ENCODE measurements around the gene NKD2.

DNA sequence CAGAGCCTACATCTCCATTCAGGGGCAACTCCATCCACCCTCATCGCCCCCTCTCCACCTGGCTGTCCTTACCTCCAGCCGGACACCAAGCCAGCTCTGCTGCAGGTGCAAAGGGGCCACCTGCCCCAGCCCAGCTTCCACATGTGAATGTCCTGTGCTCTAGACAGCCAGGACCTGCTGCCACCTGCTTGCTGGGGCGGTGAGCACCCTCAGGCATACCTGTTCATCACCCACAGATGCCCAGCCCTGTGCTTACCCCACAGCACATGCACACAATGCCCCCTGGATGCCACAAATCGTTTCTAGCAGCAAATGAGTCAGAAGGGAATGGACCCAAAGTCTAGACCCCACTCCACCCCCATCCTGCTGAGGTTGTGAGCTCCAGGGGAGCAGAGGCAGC lies 13.3 kb upstream of the NKD2 start:
- TF ChIP-seq, protein P1, sequence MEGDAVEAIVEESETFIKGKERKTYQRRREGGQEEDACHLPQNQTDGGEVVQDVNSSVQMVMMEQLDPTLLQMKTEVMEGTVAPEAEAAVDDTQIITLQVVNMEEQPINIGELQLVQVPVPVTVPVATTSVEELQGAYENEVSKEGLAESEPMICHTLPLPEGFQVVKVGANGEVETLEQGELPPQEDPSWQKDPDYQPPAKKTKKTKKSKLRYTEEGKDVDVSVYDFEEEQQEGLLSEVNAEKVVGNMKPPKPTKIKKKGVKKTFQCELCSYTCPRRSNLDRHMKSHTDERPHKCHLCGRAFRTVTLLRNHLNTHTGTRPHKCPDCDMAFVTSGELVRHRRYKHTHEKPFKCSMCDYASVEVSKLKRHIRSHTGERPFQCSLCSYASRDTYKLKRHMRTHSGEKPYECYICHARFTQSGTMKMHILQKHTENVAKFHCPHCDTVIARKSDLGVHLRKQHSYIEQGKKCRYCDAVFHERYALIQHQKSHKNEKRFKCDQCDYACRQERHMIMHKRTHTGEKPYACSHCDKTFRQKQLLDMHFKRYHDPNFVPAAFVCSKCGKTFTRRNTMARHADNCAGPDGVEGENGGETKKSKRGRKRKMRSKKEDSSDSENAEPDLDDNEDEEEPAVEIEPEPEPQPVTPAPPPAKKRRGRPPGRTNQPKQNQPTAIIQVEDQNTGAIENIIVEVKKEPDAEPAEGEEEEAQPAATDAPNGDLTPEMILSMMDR (IDR thresholded peaks at IDR 0.05 in 2 of 3, conservative IDR thresholded peaks at IDR 0.05 in 1 of 3; ENCODE audit: borderline replicate concordance in 1 of 3, insufficient read depth in 1 of 3, low read depth in 2 of 3, low read length in 2 of 3), result no peak
- TF ChIP-seq EZH2 (IDR thresholded peaks at IDR 0.05) (no peak), YY1 (IDR thresholded peaks at IDR 0.05; ENCODE audit: extremely low read depth, insufficient replicate concordance, low read depth, low read length) (no peak), POLR2AphosphoS5 (IDR thresholded peaks at IDR 0.05; ENCODE audit: low read depth, low read length) (no peak), POLR2A (IDR thresholded peaks at IDR 0.05; ENCODE audit: borderline replicate concordance, extremely low read depth, insufficient read depth, insufficient read length) (no peak), ZNF274 (IDR thresholded peaks at IDR 0.05; ENCODE audit: low read depth, low read length) (no peak), SRF (IDR thresholded peaks at IDR 0.05; ENCODE audit: low read depth) (no peak), FOSL1 (IDR thresholded peaks at IDR 0.05; ENCODE audit: low read depth) (no peak), CEBPB (IDR thresholded peaks at IDR 0.05; ENCODE audit: low read depth) (no peak), RAD21 (IDR thresholded peaks at IDR 0.05; ENCODE audit: low read depth) (no peak)
- TF ChIP-seq, protein P2, sequence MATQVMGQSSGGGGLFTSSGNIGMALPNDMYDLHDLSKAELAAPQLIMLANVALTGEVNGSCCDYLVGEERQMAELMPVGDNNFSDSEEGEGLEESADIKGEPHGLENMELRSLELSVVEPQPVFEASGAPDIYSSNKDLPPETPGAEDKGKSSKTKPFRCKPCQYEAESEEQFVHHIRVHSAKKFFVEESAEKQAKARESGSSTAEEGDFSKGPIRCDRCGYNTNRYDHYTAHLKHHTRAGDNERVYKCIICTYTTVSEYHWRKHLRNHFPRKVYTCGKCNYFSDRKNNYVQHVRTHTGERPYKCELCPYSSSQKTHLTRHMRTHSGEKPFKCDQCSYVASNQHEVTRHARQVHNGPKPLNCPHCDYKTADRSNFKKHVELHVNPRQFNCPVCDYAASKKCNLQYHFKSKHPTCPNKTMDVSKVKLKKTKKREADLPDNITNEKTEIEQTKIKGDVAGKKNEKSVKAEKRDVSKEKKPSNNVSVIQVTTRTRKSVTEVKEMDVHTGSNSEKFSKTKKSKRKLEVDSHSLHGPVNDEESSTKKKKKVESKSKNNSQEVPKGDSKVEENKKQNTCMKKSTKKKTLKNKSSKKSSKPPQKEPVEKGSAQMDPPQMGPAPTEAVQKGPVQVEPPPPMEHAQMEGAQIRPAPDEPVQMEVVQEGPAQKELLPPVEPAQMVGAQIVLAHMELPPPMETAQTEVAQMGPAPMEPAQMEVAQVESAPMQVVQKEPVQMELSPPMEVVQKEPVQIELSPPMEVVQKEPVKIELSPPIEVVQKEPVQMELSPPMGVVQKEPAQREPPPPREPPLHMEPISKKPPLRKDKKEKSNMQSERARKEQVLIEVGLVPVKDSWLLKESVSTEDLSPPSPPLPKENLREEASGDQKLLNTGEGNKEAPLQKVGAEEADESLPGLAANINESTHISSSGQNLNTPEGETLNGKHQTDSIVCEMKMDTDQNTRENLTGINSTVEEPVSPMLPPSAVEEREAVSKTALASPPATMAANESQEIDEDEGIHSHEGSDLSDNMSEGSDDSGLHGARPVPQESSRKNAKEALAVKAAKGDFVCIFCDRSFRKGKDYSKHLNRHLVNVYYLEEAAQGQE (IDR thresholded peaks at IDR 0.05; ENCODE audit: low read depth), result no peak

Measured in HCT116 (cell line).